ENCODE results near the gene LHFPL2. TPM values are rescaled to one million over a fixed set of nuclear protein-coding genes. Genes with fewer than 3 reads are reported as not detected.

The LHFPL2 gene
- polyA plus RNA-seq, 1 of the 3 experiments (the other 2 are of a cell fraction), result 10.4 TPM

- H3K36me3 ChIP-seq (replicated peaks in 1 of 2; ENCODE audit: control insufficient read depth in 1 of 2, insufficient read depth in 2 of 2, low read length in 1 of 2), result peaks cover 8 to 52% of the 10 kb centered on the region in 2 experiments
- no peak overlapping the region for H2AFZ ChIP-seq (ENCODE audit: low read depth)
- peak overlapping the region; percentile 62 to 99 for H3K27ac ChIP-seq (ENCODE audit: low read depth in 2 of 2, low read length in 1 of 2)
- WGBS (ENCODE audit: low lambda C conversion rate), result 63% methylated on average over 4 of the region's 4 CpGs
- ChIA-PET CTCF (interaction anchor here (1.1 to 2.8 kb wide), 3 partner anchors 16 to 35 kb away, joined by 3 to 13 read pairs (median 5); no protein-coding TSS in a partner anchor), POLR2A (no interaction called here)
- peaks cover 39% of the 10 kb centered on the region for H3F3A ChIP-seq (replicated peaks; ENCODE audit: insufficient read depth)
- peak overlapping the region; percentile 68; the same call in 1 of the 2 replicates for H3K4me2 ChIP-seq
- no peak for DNase-seq
- H3K9me2 ChIP-seq, result no peaks in the 10 kb centered on the region
- H3K4me3 ChIP-seq (ENCODE audit: low read depth in 2 of 2, low read length in 1 of 2), result no peak overlapping the region
- H3K9me3 ChIP-seq, result no peaks in the 10 kb centered on the region
- no peaks in the 10 kb centered on the region for H3K27me3 ChIP-seq (ENCODE audit: insufficient read depth)
- peaks cover 21 to 44% of the 10 kb centered on the region in 2 experiments for H3K4me1 ChIP-seq (ENCODE audit: control insufficient read depth in 1 of 2, insufficient read depth in 2 of 2, low read depth in 1 of 2, low read length in 1 of 2)
- TF ChIP-seq TCF12 (IDR thresholded peaks at IDR 0.05) (0 out of 2 replicates have a peak, but pooled peaks have one; percentile 9), MXI1 (IDR thresholded peaks at IDR 0.05; ENCODE audit: low read depth, low read length) (0 out of 2 replicates have a peak, but pooled peaks have one; percentile 27), YY1 (IDR thresholded peaks at IDR 0.05; ENCODE audit: low read depth) (no peak)
- peaks cover 90% of the 10 kb centered on the region for H3K79me2 ChIP-seq (ENCODE audit: insufficient read depth)
- peak overlapping the region; percentile 65 for H3K9ac ChIP-seq
- H4K20me1 ChIP-seq (ENCODE audit: insufficient read depth), result no peaks in the 10 kb centered on the region
Measured at GRCh38 chr5:78611126-78611605, 37.4 kb downstream of the LHFPL2 start.

GRCh38 chr5:78610636-78611035, 37.9 kb downstream of the LHFPL2 start:
- Histone ChIP-seq H3K27me3 (ENCODE audit: insufficient read depth) (no peaks in the 10 kb centered on the region), H2AFZ (ENCODE audit: low read depth) (no peak overlapping the region), H3K9me2 (no peaks in the 10 kb centered on the region), H3K79me2 (ENCODE audit: insufficient read depth) (peaks cover 90% of the 10 kb centered on the region), H3K9ac (peak overlapping the region; percentile 65), H3K36me3 (replicated peaks in 1 of 2; ENCODE audit: control insufficient read depth in 1 of 2, insufficient read depth in 2 of 2, low read length in 1 of 2) (peaks cover 8 to 51% of the 10 kb centered on the region in 2 experiments), H4K20me1 (ENCODE audit: insufficient read depth) (no peaks in the 10 kb centered on the region), H3K9me3 (no peaks in the 10 kb centered on the region), H3K27ac (ENCODE audit: low read depth in 2 of 2, low read length in 1 of 2) (peak overlapping the region; percentile 62 to 99), H3K4me3 (ENCODE audit: low read depth in 2 of 2, low read length in 1 of 2) (no peak overlapping the region), H3K4me1 (ENCODE audit: control insufficient read depth in 1 of 2, insufficient read depth in 2 of 2, low read depth in 1 of 2, low read length in 1 of 2) (peaks cover 21 to 49% of the 10 kb centered on the region in 2 experiments), H3F3A (replicated peaks; ENCODE audit: insufficient read depth) (peaks cover 43% of the 10 kb centered on the region), H3K4me2 (peak overlapping the region; percentile 68)
- whole genome bisulfite sequencing (ENCODE audit: low lambda C conversion rate), result 32% methylated on average over 3 of the region's 3 CpGs
- no peak for DNase-seq
- TF ChIP-seq RXRA (IDR thresholded peaks at IDR 0.05; ENCODE audit: borderline replicate concordance, low read depth) (no peak), MXI1 (IDR thresholded peaks at IDR 0.05; ENCODE audit: low read depth, low read length) (0 out of 2 replicates have a peak, but pooled peaks have one; percentile 1)
- ChIA-PET POLR2A (no interaction called here), CTCF (interaction anchor here (1.5 to 2.8 kb wide), 3 partner anchors 11 to 24 kb away, joined by 3 to 13 read pairs (median 5); no protein-coding TSS in a partner anchor)

- H3K4me3 ChIP-seq (ENCODE audit: low read depth in 2 of 2, low read length in 1 of 2), result no peak overlapping the region
- ChIA-PET POLR2A (no interaction called here), CTCF (interaction anchor here (1.0 to 1.5 kb wide), 3 partner anchors 11 to 142 kb away, joined by 3 read pairs; no protein-coding TSS in a partner anchor)
- no peaks in the 10 kb centered on the region for H3K9me3 ChIP-seq
- peaks cover 43% of the 10 kb centered on the region for H3F3A ChIP-seq (replicated peaks; ENCODE audit: insufficient read depth)
- H3K4me2 ChIP-seq, result peak overlapping the region; percentile 68
- no peaks in the 10 kb centered on the region for H4K20me1 ChIP-seq (ENCODE audit: insufficient read depth)
- peaks cover 90% of the 10 kb centered on the region for H3K79me2 ChIP-seq (ENCODE audit: insufficient read depth)
- H3K4me1 ChIP-seq (ENCODE audit: control insufficient read depth in 1 of 2, insufficient read depth in 2 of 2, low read depth in 1 of 2, low read length in 1 of 2), result peaks cover 21 to 51% of the 10 kb centered on the region in 2 experiments
- DNase-seq, result no peak
- H3K27me3 ChIP-seq (ENCODE audit: insufficient read depth), result no peaks in the 10 kb centered on the region
- H3K9me2 ChIP-seq, result no peaks in the 10 kb centered on the region
- peaks cover 8 to 53% of the 10 kb centered on the region in 2 experiments for H3K36me3 ChIP-seq (replicated peaks in 1 of 2; ENCODE audit: control insufficient read depth in 1 of 2, insufficient read depth in 2 of 2, low read length in 1 of 2)
- H3K9ac ChIP-seq, result peak overlapping the region; percentile 65
- H3K27ac ChIP-seq (ENCODE audit: low read depth in 2 of 2, low read length in 1 of 2), result peak overlapping the region; percentile 78 to 99
- WGBS (ENCODE audit: low lambda C conversion rate), result 19% methylated on average over 6 of the region's 7 CpGs
- H2AFZ ChIP-seq (ENCODE audit: low read depth), result no peak overlapping the region
- TF ChIP-seq NFIC (IDR thresholded peaks at IDR 0.05; ENCODE audit: borderline replicate concordance), result peak; percentile 92
- peak; percentile 99 for TF ChIP-seq TCF12 (IDR thresholded peaks at IDR 0.05)
- no peak for TF ChIP-seq NRF1 (IDR thresholded peaks at IDR 0.05; ENCODE audit: low read depth, low read length)
- peak; percentile 94 for TF ChIP-seq TEAD4 (IDR thresholded peaks at IDR 0.05; ENCODE audit: borderline replicate concordance, insufficient read depth)
- no peak for TF ChIP-seq GATA2 (CRISPR knock-in tag; IDR thresholded peaks at IDR 0.05)
- peak; percentile 76 for TF ChIP-seq FOXM1 (IDR thresholded peaks at IDR 0.05; ENCODE audit: low read depth)
- no peak for TF ChIP-seq MXI1 (IDR thresholded peaks at IDR 0.05; ENCODE audit: low read depth, low read length)
- no peak for TF ChIP-seq EZH2phosphoT487 (IDR thresholded peaks at IDR 0.05; ENCODE audit: borderline replicate concordance, low read depth)
- no peak for TF ChIP-seq FOXJ3 (CRISPR knock-in tag; IDR thresholded peaks at IDR 0.05)
- TF ChIP-seq SMC3 (IDR thresholded peaks at IDR 0.05; ENCODE audit: low read depth, low read length), result no peak
- peak; percentile 93 for TF ChIP-seq PBX3 (IDR thresholded peaks at IDR 0.05)
- peak; percentile 91 for TF ChIP-seq JUND (IDR thresholded peaks at IDR 0.05)
- no peak for TF ChIP-seq TAF1 (IDR thresholded peaks at IDR 0.05; ENCODE audit: borderline replicate concordance, low read depth, low read length)
- no peak for TF ChIP-seq ZBTB33 (IDR thresholded peaks at IDR 0.05; ENCODE audit: borderline replicate concordance, low read depth)
- no peak for TF ChIP-seq USF1 (IDR thresholded peaks at IDR 0.05; ENCODE audit: borderline replicate concordance, low read depth)
- peak; percentile 45 to 97 for TF ChIP-seq EP300 (IDR thresholded peaks at IDR 0.05; ENCODE audit: borderline replicate concordance in 1 of 2, low read depth in 1 of 2, low read length in 1 of 2)
Measured at GRCh38 chr5:78610163-78610583, 38.4 kb downstream of the LHFPL2 start.
